Left forelimb (tissue), 1 donor: ENCODE measurements around the gene AATF.

Experiments
- DNase-seq: peaks from one replicate; pipeline ENCODE4 v3.0.0-alpha.2; 2018; ENCODE audit warnings: low spot score

The AATF gene

DNA sequence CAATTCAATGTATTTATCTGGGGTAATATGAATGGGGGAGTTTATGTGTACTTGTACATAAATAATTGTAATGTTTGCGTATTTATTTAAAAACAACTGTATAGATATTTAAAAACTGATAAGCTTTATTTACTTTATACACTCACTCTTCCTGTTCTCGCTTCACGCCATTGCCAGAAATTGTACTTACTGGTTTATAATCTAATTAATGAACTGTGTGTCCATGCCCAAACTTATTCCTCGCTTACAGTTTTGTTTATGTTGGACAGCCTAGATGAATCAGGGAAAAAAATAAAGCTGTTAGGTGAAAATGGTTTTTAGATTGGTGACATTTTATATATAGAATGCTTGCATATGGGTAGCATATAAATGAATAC lies 30.8 kb downstream of the AATF start:
- DNase-seq = no peak

DNA sequence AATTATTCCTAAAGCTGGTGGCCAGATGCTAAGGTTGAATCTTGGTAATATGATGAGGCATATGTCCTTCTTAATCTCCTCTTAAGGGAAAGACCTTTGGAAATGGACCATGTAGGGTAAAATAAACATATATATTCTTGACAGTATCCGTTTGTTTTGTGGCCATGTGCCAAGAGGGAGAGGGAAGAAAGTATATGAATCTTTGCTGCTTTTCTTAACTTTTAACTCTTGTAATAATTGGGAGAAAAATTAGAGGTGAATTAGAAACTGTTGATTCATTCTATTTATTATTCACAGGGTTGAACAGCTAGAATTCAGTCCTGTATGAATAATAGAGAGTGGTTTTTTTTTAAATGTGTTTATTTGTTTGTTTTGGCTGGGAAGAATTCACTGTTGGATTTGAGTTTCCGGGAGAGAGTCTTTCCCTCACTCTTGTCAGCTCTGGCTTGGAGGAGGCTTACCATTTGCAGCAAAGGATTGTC lies 31.6 kb downstream of the AATF start:
- DNase-seq = no peak

DNA sequence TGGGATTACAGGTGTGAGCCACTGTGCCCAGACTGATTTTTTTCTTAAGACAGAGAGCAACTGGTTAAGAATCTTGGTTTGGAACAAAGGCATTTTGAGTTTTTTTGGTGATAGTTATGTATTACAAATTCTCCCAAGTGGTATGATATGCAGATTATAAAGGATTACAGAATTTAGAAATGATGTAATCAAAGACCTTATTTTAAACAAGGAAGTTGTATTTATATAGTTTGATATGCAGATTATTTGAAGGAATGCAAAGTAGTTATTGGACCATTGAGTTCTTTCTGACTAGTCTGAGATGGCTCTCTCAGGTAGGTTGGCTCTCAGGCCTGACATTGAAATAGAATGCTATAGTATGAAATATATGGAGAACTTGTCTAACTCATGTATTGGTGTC lies 34.9 kb downstream of the AATF start:
- DNase-seq = no peak

DNA sequence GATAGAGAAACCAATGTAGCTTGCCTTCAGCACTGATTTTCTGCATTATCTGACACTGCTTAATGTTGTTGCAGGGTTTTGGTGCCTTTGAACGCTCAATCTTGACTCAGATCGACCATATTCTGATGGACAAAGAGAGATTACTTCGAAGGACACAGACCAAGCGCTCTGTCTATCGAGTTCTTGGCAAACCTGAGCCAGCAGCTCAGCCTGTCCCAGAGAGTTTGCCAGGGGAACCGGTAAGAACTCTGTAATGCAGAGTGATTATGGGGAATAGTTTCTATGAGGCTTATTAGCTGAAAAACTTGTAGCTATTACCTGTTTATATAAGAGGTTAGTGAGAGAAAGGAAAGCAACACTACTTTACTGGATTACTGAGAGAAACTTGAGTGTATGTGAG lies 40.4 kb downstream of the AATF start:
- no peak for DNase-seq

DNA sequence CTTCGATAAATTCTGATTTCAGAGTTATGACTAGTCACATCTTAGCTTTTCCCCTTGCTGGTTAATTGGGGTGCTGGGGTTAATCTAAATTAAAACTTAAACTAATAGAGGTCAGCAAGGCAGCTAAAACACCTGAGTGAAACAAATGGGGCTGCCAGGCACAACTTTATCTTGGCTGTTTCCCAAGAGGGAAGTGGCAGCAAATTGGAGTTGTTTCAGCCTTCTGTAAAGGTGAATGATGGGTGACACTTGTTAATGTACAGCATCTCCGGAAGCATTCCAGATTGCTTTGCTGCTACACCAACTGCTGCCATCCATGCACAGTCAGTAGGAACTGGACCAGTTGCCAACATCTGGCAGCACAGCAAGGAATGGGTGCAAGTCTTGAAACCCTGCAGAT lies 43.9 kb downstream of the AATF start:
- no peak for DNase-seq

DNA sequence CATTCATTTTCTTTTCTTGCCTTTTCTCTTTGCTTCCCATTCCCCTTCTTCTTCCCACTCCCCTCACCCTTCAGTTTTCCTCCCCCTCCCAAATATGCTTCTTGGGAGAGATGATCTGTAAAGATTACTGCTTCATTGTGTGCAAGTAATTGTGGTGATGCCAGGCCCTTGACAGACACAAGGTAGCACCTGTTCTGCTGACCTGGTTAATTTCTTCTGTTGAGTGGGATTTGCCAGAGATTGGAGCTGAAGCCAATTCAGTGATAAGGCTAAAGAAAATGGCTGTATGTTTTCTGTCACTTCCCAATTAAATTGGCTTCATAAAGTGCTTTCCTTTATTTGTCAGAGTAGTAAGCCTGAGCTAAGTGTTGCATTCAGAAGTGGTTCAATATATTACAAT lies 44.5 kb downstream of the AATF start:
- no peak for DNase-seq

DNA sequence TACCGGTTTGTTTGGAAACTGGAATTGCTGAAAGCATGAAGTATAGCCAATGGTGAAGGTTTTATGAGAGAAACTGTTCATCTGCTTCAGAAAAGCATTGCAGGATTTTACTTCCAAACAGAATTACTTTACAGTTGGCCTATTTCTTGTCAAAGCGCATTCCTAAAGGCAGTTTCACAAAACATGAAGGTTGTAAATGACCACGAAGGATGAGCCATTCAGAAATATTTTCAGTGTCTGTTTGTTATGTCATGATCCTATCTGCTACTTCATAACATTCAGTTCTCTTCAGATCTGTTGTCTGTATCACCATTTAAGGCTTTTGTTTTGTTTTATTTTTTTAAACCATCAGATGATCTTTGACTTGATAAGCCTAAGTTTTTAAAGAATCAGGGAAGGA lies 45.7 kb downstream of the AATF start:
- no peak for DNase-seq

DNA sequence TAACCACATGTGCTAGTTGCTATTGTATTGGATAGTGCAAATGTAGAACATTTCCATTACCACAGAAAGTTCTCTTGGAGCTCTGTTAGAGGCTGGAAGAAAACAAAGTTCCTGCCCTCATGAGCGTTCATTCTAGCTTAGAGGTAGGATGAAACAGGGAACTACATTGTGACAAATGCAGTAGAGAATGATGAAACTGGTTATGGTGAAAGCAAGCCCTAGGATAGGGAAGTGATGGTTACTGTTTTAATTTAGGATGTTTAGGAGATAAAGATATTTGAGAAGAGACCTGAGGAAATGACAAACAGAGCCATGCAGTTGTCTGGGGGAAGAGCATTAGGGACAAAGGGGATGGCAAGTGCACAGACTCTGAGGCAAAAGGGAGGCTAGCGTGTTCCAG lies 50.7 kb downstream of the AATF start:
- no peak for DNase-seq

DNA sequence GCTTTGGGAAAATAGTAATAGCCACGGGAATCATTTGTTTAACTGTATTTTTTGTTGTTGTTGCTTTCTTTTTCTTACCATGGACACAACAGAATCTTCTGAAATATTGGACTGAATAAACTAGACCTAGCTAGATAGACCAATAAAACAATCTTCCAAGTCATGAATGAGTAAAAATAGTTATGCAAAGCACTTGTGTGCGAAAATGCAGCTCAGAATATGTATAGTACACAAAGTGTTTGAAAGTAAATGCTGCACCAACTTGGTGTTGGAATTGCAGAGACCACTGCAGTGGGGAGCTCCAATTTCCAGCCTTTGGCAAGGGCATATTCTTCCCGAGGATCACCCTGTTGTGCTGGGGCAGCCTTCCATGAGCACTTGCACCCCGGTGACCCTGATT lies 68.0 kb downstream of the AATF start:
- DNase-seq = no peak

DNA sequence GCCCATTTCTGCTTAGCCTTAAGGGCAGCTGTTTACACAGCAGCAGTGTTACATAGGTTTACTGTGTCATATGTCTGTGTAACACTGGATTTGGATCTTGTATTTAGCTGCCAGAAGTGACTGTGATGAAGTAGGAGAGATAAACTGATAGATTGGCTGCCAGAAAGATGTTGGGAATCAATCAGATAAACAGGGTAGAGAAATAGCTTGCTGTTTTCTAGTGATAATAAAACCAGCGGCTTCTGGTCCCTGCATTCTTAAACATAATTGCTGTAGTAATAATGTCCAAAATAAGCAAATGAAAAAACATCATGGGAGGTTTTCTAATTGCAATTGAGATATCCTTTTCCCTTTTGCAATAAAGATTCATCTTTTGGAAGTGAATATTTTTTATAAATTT lies 68.7 kb downstream of the AATF start:
- no peak for DNase-seq

DNA sequence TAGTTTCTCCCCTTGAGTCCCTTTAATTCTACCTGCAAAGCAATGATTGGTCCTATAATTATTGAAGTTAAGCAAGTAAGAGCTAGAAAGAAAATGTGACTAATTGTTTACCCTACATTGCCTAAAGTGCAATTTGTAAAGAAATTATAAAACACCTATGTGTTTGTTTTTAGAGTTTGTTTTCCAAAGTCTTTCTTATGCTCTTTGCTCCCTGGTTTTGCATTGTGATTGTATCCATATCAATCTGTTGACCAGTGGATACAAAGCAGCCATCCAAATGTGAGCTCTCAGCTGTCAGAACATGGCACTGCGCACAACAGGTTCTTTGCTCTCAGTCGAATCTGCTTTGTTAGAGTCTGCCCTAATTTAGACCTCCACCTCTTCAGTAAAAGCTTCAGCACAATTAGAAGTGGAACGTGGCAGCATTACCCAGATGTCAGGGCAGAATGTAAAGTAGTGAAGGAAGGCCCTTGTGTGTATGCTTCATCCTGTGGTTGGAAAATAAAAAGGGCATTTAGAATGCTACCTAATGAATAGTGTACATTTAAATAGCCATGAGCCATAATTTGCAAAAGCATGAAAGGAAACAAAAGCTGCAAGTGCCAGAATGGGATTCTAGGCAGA lies 70.5 kb downstream of the AATF start:
- DNase-seq = no peak

DNA sequence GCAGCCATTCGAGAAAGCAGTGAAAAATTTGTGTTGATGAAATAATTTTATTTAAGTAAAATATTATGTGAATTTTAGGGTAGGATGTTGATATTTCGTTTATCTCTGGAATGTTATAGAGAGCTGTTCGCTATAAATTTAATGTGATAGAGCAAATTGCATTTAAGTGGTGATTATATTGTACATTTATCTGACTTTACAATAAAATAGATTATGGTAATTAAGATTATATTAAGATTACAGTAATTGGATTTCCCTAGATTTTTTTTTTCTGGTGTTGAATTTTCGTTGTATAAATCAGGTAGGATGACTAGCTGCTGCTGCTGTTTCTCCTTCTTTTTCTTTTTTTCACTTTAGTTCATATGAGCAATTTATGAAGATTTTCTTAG lies 71.0 kb downstream of the AATF start:
- no peak for DNase-seq

DNA sequence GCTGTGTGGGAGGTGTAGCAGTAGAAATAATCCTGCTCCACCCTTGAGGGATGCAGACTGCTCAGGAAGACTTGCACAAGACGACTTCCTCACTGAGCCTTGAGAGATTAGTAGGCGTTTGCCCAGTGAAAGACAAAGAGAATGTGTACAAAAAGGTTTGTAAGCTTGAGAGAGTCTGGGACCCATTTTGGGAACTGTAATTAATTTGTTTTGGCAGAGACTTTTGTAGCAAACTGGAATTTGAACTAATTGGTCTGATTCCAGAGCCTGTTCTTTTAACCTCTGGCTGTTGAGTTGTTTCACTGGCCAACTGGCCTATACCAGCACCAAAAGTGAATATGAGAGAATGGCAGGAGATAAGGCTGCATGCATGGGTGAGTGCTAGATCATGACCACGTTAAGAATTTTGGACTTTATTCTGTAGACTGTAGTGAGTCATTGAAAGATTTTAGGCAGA lies 75.5 kb downstream of the AATF start:
- no peak for DNase-seq

DNA sequence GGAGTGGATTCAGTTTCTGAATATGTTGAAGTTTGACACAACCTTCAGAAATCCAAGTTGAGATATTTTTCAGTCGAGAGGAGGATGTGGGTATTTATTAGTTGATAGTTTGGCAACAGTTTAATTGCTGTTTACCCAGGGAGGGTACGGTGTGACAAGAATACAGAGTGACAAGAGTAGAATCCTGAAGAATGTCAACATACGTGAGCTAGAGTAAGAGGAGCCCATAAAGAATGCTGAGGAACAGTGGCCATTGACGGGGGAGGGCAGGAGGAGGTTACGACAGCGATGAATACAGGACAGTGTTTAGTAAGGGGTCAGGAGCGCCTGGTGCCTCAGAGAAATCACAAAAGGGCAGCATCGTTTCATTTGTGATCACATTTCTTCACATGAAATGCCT lies 76.5 kb downstream of the AATF start:
- DNase-seq = no peak

DNA sequence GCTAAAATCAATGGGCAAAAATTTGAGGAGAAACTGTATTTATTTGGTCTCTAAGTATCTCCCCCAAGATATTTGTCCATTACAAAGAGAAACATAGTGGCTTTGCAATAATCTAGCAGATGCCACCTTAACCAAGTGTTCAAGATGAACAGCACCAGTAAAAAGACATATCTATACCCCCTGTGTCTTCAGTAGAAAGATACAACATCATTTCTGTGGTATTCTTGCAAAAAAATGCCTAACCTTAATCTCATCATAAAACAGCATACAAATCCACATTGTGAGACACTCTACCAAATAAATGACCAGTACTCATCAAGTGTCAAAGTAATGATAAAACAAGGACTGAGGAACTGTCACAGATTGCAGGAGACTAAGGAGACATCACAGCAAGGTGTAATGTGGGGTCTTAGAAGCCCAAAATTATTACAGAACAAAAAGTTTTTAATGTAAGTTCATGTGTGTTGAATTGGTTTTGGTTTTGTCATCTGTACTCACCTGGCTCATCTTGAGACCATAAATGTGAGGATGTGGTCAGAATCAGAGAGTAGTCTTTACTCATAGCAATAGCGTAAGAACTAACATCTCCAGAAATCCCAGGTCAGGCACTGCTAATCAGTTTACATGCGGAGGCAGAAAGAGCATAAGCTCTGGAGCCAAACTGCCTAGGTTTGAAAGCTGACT lies 77.2 kb downstream of the AATF start:
- no peak for DNase-seq

DNA sequence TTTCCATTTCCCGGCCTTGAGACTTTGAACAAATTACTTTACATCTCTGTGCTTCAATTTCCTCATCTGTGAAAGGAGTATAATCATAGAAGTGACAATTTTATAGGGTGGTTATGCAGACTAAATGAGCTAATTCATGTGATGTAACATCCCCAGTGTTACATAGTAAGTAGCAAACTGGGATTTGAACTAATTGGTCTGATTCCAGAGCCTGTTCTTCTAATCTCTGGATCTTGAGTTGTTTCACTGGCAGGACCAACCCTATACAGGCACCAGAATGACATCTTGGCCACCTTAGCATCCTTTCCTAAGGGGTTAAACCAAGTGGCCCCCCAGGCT lies 77.7 kb downstream of the AATF start:
- DNase-seq = no peak

DNA sequence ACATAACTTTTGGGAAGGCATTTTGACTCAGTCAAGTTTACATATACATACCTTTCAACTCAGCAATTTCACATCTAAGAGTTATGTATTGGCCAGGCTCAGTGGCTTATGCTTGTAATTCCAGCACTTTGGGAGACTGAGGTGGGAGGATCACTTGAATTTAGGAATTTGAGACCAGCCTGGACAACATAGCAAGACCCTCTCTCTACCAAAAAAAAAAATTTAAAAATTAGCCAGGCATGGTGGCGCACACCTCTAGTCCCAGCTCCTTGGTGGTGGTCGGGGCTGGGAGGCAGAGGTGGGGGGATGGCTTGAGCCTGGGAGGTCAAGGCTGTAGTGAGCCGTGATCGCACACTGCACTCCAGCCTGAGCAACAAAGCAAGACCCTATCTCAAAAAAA lies 79.3 kb downstream of the AATF start:
- DNase-seq = no peak

DNA sequence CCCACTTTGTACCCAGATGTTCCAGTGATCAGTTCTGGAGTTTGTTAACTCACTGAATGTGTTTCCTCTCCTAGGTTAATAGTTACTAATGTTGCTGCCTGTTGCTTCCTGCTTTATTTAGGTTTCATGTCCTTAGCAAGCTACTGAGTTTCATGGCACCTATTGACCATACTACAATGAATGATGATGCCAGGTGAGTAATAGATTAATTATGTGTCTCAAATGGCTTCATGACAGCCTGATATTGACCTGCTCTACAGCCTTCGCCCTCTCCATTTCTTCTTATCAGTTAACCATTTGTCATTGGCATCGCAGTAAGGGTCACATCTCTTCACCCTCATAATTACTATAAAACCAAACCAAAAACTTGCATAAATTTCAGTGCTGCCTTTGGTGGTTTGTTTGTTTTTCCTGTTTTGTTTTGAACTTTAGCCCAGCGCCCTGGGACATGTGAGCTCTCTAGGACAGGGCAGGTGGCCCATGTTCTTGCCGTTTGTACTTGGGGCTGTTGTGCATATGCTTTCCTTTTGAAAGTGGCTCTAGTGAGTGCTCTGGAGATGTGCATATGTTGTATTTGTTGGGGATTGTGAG lies 82.8 kb downstream of the AATF start:
- no peak for DNase-seq

DNA sequence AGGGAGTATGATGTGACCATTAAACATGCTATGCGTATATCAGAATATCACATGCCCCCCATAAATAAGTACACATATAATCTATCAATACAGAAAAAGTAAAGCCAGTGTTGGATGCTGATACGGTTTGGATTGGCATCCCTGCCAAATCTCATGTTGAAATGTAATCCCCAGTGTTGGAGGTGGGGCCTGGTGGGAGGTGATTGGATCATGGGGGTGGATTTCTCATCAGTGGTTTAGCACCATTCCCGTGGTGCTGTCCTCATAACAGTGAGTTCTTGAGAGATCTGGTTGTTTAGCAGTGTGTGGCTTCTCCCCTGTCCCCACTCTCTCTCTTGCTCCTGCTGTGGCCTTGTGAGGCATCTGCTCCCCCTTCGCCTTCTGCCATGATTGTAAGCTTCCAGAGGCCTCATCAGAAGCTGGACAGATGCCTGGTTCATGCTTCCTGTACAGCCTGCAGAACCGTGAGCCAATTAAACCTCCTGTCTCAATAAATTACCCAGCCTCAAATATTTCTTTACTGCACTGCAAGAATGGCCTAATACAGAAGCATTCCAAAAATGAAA lies 88.9 kb downstream of the AATF start:
- no peak for DNase-seq

DNA sequence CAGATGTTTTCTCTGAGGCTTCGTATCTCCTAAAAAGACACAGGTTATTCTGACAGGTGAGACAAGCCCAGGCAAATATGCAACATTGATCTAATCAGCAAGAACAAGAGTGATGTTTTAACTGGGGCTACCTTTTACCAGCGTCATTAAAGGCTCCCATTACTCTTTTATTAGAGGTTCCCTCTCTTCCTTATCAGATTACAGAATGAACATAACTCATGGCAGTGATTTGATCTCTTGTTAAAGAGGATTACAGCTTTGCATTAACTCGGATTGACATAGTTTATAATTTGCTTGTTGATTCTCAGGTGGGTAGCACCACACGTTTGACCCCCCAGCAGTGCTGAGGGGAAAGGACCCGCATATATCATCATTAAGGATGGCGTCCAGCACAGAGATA lies 90.5 kb downstream of the AATF start:
- DNase-seq = no peak

DNA sequence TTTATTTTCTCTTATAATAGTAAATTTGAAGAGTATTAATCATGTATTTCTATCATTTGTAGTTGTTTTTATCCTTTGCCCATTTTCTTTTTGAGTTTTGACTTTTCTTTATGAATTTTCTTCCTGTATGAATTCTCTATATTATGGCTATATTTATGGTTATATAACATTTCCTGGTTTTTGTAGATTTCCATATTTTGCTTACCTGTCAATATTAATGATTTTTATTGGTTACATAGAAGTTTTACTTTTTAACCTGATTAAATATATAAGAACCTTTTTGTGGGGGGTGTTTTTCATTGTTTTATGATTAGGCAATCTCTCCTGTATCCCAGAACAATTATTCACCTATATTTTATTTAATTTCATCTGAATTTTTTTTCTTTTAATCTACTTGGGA lies 93.2 kb downstream of the AATF start:
- DNase-seq = no peak

DNA sequence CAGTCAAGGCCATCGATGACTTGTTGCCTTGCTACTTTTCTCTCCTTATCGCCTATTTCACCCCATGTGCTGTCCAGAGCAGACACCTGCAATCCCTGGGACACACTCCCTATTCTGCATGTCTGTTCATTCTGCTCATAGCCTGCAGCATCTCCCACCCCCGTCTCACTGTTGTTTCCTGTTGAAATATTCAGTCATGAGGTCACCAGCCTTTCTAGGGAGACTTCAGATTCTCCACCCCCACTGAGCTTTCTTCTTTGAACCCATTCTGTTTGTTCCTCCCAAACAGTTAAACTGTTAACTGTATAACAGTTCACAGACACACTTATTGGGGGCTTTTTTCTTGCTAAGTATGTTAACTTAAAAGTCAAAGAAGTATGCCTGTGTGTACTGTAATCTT lies 94.4 kb downstream of the AATF start:
- no peak for DNase-seq

DNA sequence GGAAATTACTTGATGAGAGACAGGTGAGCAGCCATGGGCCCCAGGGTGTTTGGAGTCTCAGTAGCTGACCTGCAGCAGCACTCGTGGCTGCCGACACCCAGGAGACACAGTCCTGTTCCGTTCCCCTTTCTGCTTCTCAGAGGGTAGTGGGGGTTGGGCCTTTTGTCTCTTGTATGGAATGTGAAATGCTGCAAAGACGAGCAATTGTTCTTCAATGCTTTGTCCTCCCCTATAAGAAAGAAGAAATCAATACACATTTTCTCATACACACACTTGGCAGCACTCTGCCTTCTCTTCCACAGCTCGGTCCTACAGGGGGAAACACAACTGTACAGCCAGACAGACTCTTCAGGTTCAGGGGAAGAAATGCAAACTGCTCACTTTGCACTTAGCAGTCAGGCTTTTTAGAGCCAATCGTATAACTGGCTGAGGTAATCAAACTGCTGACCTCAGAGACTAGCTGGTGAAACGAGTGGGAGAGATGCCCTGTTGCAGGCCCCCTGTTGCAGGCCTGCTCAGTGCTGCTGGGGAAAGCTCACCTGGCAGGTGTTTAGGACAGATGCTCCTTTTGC lies 96.7 kb downstream of the AATF start:
- DNase-seq = no peak
